HG03045 (cell line): ENCODE data around the gene CTTNBP2.

Experiments used
- ATAC-seq: cut with Tn5 transposase; IDR thresholded peaks from one replicate; pipeline ENCODE4 v1.9.1; 2021; ENCODE audit warnings: mild to moderate bottlenecking, moderate library complexity; ENCODE audit not compliant: unreplicated experiment

The CTTNBP2 gene

GRCh38 chr7:117706210-117706609 is 167.0 kb downstream of the CTTNBP2 start:
- ATAC-seq = no peak

- ATAC-seq = no peak
Measured at GRCh38 chr7:117705630-117706029, 167.6 kb downstream of the CTTNBP2 start.

DNA sequence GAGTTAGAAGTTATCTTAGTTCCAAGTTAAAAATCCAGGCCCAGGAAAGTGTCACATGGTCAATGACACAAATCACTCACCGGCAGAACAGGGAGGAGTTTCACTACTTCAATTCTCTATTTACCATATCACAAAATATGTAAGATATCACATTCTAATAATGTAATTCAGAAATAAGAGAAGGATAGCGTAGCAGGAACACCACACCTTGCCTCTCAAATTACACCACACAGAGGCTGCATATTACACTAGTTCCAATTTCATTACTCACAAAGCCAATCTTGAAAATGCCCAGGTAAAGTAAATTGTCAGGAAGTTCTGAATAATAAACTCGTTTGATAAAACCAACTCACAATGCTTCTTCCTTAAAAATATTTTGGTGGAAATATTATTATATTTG is 169.2 kb downstream of the CTTNBP2 start:
- ATAC-seq = no peak

GRCh38 chr7:117698018-117698417 is 175.2 kb downstream of the CTTNBP2 start:
- no peak for ATAC-seq

DNA sequence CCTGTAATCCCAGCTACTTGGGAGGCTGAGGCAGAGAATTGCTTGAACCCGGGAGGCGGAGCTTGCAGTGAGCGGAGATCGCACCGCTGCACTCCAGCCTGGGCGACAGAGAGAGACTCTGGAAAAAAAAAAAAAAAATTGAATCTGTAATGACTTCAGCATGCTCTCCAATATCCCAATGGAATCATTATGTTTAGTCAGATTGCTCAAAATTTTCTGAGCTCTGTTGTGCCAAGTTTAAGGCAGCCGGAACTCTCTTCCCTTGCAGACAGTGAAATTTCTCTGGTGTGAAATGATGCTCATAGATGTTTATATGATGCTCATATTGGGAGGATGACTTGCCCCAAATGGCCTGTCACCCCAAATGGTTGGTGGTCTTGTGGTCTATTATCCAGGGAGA is 180.9 kb downstream of the CTTNBP2 start:
- ATAC-seq = no peak

- ATAC-seq = no peak
Measured at GRCh38 chr7:117690147-117690546, 183.1 kb downstream of the CTTNBP2 start.

GRCh38 chr7:117689406-117689805 is 183.8 kb downstream of the CTTNBP2 start:
- no peak for ATAC-seq

GRCh38 chr7:117688126-117688525 is 185.1 kb downstream of the CTTNBP2 start:
- no peak for ATAC-seq

DNA sequence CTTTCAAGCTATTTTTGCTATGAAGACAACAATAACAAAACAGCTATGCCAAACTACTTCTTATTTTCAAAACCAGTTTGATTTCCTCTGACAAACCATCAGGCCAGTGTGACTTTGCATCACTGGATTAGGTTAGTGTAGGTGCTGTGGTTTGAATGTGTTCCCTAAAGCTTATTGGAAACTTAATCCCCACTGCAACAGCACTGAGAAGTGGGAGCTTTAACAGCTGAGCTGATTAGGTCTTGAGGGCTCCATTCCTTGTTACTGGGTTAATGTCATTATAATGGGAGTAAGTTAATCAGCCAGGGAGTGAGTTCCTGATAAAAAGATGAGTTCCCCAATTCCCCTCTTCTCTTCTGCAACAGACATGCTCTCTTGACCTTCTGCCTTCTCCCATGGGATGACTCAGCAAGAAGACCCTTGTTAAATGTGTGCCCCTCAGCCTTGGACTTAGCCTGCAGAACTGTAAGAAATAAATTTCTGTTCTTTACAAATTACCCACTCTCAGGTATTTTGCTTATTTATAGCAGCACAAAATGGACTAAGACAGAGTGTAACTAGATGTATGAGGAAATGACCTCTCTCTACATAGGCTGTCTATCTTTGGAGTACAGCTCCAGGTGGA is 186.8 kb downstream of the CTTNBP2 start:
- no peak for ATAC-seq

DNA sequence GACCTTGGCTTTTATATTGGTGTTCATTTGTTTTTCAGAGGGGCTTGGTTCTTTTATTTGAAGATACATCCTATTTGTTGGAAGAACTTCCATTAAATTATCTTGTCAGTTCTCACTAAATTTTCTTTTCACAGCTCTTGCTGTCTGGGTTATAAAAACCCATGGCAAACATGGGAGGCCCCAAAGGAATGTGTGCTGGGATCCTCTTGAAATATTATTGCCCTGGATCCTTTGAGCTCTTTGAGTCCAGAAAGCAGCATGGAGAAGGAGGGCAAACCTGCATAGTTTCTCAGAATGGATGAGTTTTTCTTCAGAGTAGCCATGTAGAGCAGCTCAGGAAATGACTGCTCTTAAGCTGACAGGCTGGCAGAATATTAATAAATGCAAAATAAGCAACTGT is 187.4 kb downstream of the CTTNBP2 start:
- no peak for ATAC-seq

- ATAC-seq = no peak
Measured at GRCh38 chr7:117683430-117684175, 189.6 kb downstream of the CTTNBP2 start.

GRCh38 chr7:117682681-117683385 is 190.4 kb downstream of the CTTNBP2 start:
- no peak for ATAC-seq

DNA sequence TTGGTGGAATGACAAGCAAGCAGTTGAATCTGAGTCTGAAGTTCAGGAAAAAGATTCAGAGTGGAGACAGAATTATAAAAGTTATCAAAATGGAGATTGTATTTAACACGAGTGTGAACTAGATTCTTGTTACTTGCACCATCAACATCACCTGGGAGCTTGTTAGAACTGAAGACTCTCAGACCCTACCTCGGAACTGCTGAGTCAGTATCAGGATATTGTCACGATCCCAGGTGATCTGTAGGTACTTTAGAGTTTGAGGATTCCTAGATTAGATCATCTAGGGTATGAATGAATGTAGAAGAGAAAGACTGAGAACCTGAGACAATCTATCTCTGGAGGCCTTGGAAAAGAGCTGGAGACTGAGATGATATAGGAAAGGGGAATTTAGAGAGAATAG is 194.1 kb downstream of the CTTNBP2 start:
- no peak for ATAC-seq

GRCh38 chr7:117675497-117676435 is 197.5 kb downstream of the CTTNBP2 start:
- no peak for ATAC-seq

- no peak for ATAC-seq
Measured at GRCh38 chr7:117674617-117675016, 198.6 kb downstream of the CTTNBP2 start.

DNA sequence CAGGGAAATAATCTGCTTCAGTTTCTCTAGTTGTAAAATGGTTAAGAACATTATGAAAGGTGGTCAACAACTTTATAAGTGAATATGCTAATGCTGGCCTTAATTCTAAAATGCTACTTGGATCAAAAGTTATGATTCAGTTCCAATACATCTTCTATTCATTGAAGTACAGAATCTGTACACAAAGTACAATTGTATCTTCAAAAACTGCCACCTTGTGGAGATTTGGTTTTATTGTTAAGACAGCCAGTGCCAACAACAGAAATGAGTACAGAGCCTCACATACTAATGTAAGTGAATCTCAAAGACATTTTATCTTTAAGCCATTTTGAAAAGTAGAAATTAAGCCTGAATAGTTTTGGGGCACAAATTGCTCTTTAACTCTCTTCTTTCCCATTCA is 199.4 kb downstream of the CTTNBP2 start:
- ATAC-seq = no peak

DNA sequence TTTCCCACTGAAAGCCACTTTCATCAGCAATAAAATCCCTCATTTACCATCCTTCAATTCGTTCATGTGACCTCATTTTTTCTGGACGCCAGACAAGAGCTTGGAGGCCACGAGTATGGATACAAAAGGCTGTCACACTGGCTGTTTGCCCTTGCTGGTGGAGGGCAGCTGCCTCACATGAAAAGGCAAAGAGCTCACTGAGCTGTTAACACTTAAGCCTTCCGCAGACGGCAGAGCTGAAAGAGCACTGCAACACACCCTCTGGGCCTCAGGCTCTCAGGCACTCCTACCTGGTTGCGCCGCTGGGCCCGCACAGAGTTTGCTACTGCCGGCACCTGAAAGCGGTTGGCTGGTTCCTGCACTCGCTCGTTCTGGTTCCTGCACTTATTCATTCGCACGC is 199.9 kb downstream of the CTTNBP2 start:
- no peak for ATAC-seq

- ATAC-seq = no peak
Measured at GRCh38 chr7:117672453-117672852, 200.8 kb downstream of the CTTNBP2 start.

DNA sequence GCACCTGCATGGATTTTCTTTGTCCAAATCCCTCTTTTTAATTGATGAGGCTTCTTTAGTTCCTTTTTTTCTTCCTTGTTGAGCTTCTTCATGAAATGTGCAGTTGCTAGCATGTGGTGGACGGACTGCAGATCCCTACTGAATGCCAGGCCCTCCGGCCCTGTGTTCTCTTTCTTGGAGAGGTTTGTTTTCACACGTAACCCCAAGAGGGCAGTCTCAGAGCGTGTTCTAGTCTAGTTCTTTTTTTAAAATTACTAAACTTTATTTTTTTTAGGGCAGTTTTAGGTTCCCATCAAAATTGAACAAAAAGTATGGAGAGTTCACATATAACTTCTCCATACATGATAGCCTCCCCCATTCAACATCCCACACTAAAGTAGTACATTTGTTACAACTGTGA is 203.4 kb downstream of the CTTNBP2 start:
- ATAC-seq = no peak

DNA sequence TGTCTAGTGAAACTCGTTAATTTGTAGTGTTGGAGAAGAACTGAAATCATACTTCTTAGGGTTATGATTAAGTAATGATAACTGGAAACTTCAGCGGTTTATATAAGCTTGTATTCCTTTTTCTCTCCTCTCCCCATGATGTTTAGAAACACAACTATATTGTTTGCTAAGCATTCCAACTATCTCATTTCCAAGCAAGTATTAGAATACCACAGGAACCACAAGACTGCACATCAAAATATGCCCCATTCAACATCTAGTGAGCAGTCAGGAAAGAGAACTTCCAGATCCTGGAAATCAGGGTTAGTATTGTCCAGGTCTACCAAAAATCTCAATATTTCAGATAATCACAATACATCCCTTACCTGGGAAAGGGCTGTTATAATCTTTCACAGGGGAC is 205.8 kb downstream of the CTTNBP2 start:
- no peak for ATAC-seq

DNA sequence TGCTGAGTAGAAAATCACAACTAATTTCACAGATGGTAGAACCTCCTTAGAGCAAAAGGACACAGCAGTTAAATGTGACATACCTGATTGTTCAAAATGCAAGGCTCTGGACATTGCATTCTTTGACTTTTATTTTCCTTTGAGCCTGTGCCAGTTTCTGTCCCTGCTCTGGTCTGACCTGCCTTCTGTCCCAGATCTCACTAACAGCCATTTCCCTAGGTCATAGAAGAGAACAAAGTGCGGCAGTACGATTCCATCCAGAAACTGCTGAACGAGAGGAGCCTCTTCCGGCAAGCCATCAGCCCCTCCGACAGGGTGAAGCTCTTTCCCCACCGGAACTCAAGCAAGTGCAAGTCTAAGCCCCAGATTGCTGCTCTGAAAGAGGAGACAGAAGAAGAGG is 206.6 kb downstream of the CTTNBP2 start:
- no peak for ATAC-seq
